Stomach (tissue), 4 donors: Measurements from ENCODE around the gene GABRB3.

Experiments
- CTCF ChIP-seq, 7 experiments: fragments of 450-650 bp in 4 of 7; fragments of 200-600 bp in 3 of 7; sonication (generic) in 3 of 7; IDR thresholded peaks; one replicate each; pipeline ENCODE4 v1.5.1; 2016 to 2019; ENCODE audit warnings: antibody characterized with exemption in 7 of 7, control low read depth in 2 of 7, mild to moderate bottlenecking in 1 of 7
- EP300 ChIP-seq: sonication (generic); formaldehyde crosslinking; IDR thresholded peaks from one replicate; pipeline ENCODE4 v1.6.1; 2017; ENCODE audit warnings: antibody characterized with exemption

- no peak for TF ChIP-seq CTCF (IDR thresholded peaks at IDR 0.05)
- TF ChIP-seq EP300: no peak
Observed at GRCh38 chr15:26689462-26689861, 83.4 kb downstream of the GABRB3 start.
